HG02840 (cell line): Measurements from ENCODE around the gene ACP4.
"Not testable (repeated sequence)": the region's sequence is repeated elsewhere in the genome, so short reads cannot be mapped to it uniquely, and the experiment has no call there.

ENCODE experiments used
- ATAC-seq: cut with Tn5 transposase; IDR thresholded peaks from one replicate; pipeline ENCODE4 v1.9.1; 2021; ENCODE audit warnings: mild to moderate bottlenecking, moderate library complexity, moderate number of reproducible peaks; ENCODE audit not compliant: unreplicated experiment, low FRiP score

Gene ACP4, protein sequence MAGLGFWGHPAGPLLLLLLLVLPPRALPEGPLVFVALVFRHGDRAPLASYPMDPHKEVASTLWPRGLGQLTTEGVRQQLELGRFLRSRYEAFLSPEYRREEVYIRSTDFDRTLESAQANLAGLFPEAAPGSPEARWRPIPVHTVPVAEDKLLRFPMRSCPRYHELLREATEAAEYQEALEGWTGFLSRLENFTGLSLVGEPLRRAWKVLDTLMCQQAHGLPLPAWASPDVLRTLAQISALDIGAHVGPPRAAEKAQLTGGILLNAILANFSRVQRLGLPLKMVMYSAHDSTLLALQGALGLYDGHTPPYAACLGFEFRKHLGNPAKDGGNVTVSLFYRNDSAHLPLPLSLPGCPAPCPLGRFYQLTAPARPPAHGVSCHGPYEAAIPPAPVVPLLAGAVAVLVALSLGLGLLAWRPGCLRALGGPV

DNA sequence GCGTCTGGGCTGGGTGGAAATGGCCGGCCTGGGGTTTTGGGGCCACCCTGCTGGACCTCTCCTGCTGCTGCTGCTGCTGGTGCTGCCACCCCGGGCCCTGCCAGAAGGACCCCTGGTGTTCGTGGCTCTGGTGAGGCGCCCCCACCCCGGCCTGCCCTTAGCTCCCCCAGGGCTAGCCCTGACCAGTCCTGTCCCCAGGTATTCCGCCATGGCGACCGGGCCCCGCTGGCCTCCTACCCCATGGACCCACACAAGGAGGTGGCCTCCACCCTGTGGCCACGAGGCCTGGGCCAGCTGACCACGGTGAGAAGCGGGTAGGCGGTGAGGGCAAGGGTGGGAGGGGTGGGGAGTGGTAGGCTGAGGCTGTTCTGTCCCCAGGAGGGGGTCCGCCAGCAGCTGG, at the start of gene ACP4:
ACP4 (plus strand) TSS at position 20 of the 400 bp plus-strand sequence; CDS start at position 20, 0 bp downstream.
- no peak for ATAC-seq

- no peak for ATAC-seq
Measured at GRCh38 chr19:50741179-50741933, 48.9 kb upstream of the ACP4 start.

- ATAC-seq = no peak
Measured at GRCh38 chr19:50743537-50743936, 46.7 kb upstream of the ACP4 start.

GRCh38 chr19:50745221-50745620, 45.0 kb upstream of the ACP4 start:
- ATAC-seq = no peak

DNA sequence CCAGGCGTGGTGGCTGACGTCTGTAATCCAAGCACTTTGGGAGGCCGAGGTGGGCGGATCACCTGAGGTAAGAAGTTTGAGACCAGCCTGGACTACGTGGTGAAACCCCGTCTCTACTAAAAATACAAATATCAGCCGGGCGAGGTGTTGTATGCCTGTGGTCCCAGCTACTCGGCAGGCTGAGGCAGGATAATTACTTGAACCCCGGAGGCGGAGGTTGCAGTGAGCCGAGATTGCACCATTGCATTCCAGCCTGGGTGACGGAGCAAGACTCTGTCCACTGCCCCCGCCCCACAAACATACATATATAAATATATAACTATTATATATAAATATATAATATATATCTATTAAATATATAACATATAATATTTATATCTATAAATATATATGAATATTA, 43.1 kb upstream of the ACP4 start:
- not testable (repeated sequence) for ATAC-seq

DNA sequence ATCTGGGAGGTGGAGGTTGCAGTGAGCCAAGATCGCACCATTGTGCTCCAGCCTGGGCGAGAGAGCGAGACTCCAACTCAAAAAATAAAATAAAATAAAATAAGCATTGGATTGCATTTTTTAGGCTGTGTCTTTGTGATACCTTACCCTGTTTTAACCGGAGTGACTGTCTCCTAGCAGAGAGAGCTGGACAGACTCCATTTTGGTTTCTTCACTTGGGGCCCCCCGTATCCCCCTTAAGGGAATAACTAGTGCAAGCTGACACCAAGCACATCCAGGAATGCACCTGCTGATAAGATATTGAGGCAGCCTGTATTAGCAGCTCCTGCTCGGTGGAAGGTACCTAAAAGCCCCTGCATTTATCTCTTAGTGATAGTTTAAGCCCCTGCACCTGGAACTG, 40.7 kb upstream of the ACP4 start:
- no peak for ATAC-seq

- no peak for ATAC-seq
Measured at GRCh38 chr19:50750010-50750409, 40.2 kb upstream of the ACP4 start.

GRCh38 chr19:50753879-50754278, 36.3 kb upstream of the ACP4 start:
- no peak for ATAC-seq

DNA sequence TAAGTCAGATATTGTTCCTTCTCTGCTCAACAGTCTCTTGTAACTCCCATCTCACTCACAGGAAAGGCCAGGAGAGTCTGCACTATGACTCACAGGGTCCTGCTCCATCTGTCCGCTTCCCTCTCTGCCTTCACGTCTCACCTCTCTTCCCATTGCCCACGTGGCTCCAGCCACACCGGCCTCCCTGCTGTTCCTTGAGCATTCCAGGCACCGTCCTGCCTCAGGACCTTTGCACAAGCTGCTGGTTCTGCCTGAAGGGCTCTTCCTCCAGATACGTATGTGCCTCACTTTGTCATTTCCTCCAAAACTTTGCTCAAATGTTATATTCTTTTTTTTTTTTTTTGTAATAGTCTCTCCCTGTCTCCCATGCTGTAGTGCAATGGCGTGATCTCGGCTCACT, 34.0 kb upstream of the ACP4 start:
- ATAC-seq = not testable (repeated sequence)

GRCh38 chr19:50757624-50758023, 32.6 kb upstream of the ACP4 start:
- not testable (repeated sequence) for ATAC-seq

GRCh38 chr19:50759076-50759475, 31.1 kb upstream of the ACP4 start:
- ATAC-seq = not testable (repeated sequence)

GRCh38 chr19:50759886-50760285, 30.3 kb upstream of the ACP4 start:
- ATAC-seq = no peak

DNA sequence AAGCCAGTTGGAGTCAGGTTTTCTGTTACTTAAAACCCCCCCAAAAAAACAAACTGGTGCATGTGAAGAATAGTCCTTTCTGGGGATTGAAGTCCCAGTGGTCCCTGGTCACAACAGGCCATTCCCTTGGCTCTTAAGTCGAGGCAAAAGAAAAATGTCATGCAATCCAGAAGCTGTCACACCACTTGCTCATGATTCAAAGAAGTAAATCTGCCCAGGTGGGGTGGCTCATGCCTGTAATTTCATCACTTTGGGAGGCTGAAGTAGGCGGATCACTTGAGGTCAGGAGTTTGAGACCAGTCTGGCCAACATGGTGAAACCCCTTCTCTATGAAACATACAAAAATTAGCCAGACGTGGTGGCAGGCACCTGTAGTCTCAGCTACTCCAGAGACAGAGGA, 28.7 kb upstream of the ACP4 start:
- not testable (repeated sequence) for ATAC-seq

- ATAC-seq = not testable (repeated sequence)
Measured at GRCh38 chr19:50763521-50763920, 26.7 kb upstream of the ACP4 start.

DNA sequence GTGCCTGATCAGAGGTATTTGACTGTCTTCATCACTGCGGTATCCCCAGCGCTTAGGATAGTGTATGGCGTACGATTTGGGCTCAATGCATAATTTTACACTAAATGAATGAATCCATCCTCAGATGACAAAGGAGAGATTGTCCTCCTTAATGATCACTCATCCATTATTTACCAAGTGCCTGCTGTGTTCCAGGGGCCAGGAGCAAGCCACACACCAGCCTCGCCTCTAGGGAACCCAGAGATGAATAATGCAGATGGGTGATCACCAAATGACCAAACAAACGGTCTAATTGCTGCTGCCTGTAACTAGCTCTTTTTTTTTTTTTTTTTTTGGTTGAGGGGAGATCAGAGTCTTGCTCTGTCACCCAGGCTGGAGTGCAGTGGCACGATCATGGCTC, 25.8 kb upstream of the ACP4 start:
- ATAC-seq = no peak

GRCh38 chr19:50766746-50767145, 23.5 kb upstream of the ACP4 start:
- ATAC-seq = not testable (repeated sequence)

DNA sequence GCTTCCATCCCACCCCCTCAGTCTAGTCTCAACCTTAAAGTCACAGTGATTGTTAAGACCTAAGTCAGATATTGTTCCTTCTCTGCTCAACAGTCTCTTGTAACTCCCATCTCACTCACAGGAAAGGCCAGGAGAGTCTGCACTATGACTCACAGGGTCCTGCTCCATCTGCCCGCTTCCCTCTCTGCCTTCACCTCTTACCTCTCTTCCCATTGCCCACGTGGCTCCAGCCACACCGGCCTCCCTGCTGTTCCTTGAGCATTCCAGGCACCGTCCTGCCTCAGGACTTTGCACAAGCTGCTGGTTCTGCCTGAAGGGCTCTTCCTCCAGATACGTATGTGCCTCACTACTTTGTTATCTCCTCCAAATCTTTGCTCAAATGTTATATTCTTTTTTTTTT, 23.0 kb upstream of the ACP4 start:
- ATAC-seq = not testable (repeated sequence)

- ATAC-seq = no peak
Measured at GRCh38 chr19:50768277-50768676, 21.9 kb upstream of the ACP4 start.

DNA sequence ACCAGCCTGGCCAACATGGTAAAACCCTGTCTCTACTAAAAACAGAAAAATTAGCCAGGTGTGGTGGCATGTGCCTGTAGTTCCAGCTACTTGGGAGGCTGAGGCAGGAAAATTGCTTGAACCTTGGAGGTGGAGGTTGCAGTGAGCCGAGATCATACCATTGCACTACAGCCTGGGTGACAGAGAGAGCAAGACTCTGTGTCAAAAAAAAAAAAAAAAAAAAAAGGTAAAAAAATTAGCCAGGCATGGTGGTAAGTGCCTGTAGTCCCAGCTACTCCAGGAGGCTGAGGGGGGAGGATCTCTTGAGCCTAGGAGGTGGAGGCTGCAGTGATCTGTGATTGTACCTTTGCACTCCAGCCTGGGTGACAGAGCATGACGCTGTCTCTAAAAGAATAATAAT, 20.1 kb upstream of the ACP4 start, which contains the start of gene GPR32:
GPR32 (plus strand) TSS at position 301 of the 400 bp plus-strand sequence. CDS start 137 bp downstream, outside the sequence.
- ATAC-seq = not testable (repeated sequence)

- no peak for ATAC-seq
Measured at GRCh38 chr19:50770888-50771287, 19.3 kb upstream of the ACP4 start.

GRCh38 chr19:50772476-50772875, 17.7 kb upstream of the ACP4 start:
- ATAC-seq = no peak
